GM23338 (cell line): ENCODE measurements around the gene CEACAM8. TPM values are rescaled to one million over a fixed set of nuclear protein-coding genes. Genes with fewer than 3 reads are reported as not detected.

Experiments used
- ATAC-seq: fragments of 200-7000 bp; cut with Tn5 transposase; 3 replicates; pipeline ENCODE4 v1.9.1; 2020
- DNase-seq: peaks from one replicate; pipeline ENCODE4 v3.0.0-alpha.2; 2015; ENCODE audit warnings: low spot score
- H2AFZ ChIP-seq: fragments of 200-600 bp; sonication (generic); 2 replicates; pipeline ENCODE4 v1.8.0; 2016; ENCODE audit warnings: antibody characterized with exemption, mild to moderate bottlenecking, moderate library complexity
- H3F3A ChIP-seq: fragments of 200-600 bp; sonication (generic); replicated peaks from 2 replicates; pipeline ENCODE4 v1.8.0; 2017; ENCODE audit warnings: antibody characterized with exemption, mixed run types, low read depth
- H3K27ac ChIP-seq: fragments of 200-600 bp; sonication (generic); 2 replicates; pipeline ENCODE4 v1.6.1; 2016; ENCODE audit warnings: low read depth
- H3K27me3 ChIP-seq: fragments of 200-600 bp; sonication (generic); 2 replicates; pipeline ENCODE4 v1.8.0; 2016; ENCODE audit warnings: mild to moderate bottlenecking, mixed run types, moderate library complexity; ENCODE audit not compliant: insufficient read depth
- H3K36me3 ChIP-seq: fragments of 200-600 bp; sonication (generic); 2 replicates; pipeline ENCODE4 v1.8.0; 2016; ENCODE audit warnings: mild to moderate bottlenecking; ENCODE audit not compliant: insufficient read depth
- H3K4me1 ChIP-seq: fragments of 200-600 bp; sonication (generic); 2 replicates; pipeline ENCODE4 v1.8.0; 2016; ENCODE audit warnings: mild to moderate bottlenecking, moderate library complexity; ENCODE audit not compliant: insufficient read depth
- H3K4me2 ChIP-seq: fragments of 200-600 bp; sonication (generic); 2 replicates; pipeline ENCODE4 v1.7.1; 2017; ENCODE audit warnings: mixed run types
- H3K4me3 ChIP-seq: fragments of 200-600 bp; sonication (generic); 2 replicates; pipeline ENCODE4 v1.6.1; 2016; ENCODE audit warnings: mixed run types
- H3K79me2 ChIP-seq: fragments of 200-600 bp; sonication (generic); replicated peaks from 2 replicates; pipeline ENCODE4 v1.8.0; 2017; ENCODE audit warnings: mild to moderate bottlenecking; ENCODE audit not compliant: insufficient read depth
- H3K9me2 ChIP-seq: fragments of 200-600 bp; sonication (generic); 2 replicates; pipeline ENCODE4 v1.8.0; 2017; ENCODE audit not compliant: insufficient read depth
- H4K20me1 ChIP-seq: fragments of 200-600 bp; sonication (generic); replicated peaks from 2 replicates; pipeline ENCODE4 v1.8.0; 2017; ENCODE audit warnings: mild to moderate bottlenecking; ENCODE audit not compliant: insufficient read depth
- H3K27ac Mint-ChIP-seq: 2 replicates; pipeline ENCODE4 v1.8.0; 2020; ENCODE audit warnings: inconsistent platforms, mild to moderate bottlenecking, moderate library complexity, mixed read lengths
- H3K27me3 Mint-ChIP-seq: 3 replicates; pipeline ENCODE4 v1.8.0; 2022; ENCODE audit warnings: low read depth, mild to moderate bottlenecking, moderate library complexity, mixed read lengths, inconsistent platforms; ENCODE audit not compliant: insufficient read depth, poor library complexity
- H3K36me3 Mint-ChIP-seq: 3 replicates; pipeline ENCODE4 v1.8.0; 2021; ENCODE audit warnings: low read depth, mild to moderate bottlenecking, inconsistent platforms, moderate library complexity, mixed read lengths
- H3K4me1 Mint-ChIP-seq: 3 replicates; pipeline ENCODE4 v1.8.0; 2020; ENCODE audit warnings: mild to moderate bottlenecking, inconsistent platforms, mixed read lengths
- H3K4me3 Mint-ChIP-seq: 3 replicates; pipeline ENCODE4 v1.8.0; 2021; ENCODE audit warnings: moderate library complexity, mild to moderate bottlenecking, inconsistent platforms, mixed read lengths
- H3K9me3 Mint-ChIP-seq: 3 replicates; pipeline ENCODE4 v1.8.0; 2020; ENCODE audit warnings: moderate library complexity, mild to moderate bottlenecking, inconsistent platforms, mixed read lengths
- CTCF ChIP-seq, 2 experiments: fragments of 200-600 bp in 1 of 2; sonication (generic) in 1 of 2; conservative IDR thresholded peaks; 2 replicates each; pipeline versions ENCODE4 v1.5.1 to v1.6.1; 2016 to 2017; ENCODE audit warnings: antibody characterized with exemption in 2 of 2, low read depth in 2 of 2, mild to moderate bottlenecking in 2 of 2, moderate library complexity in 1 of 2
- ETS1 ChIP-seq: IDR thresholded peaks from 2 replicates; pipeline ENCODE4 v1.6.1; 2016; ENCODE audit warnings: antibody characterized with exemption
- EZH2 ChIP-seq: fragments of 200-600 bp; sonication (generic); IDR thresholded peaks from one replicate; pipeline ENCODE4 v1.8.0; 2017; ENCODE audit warnings: antibody characterized with exemption, mild to moderate bottlenecking, low read depth; ENCODE audit not compliant: unreplicated experiment
- EZH2phosphoT487 ChIP-seq: fragments of 200-600 bp; sonication (generic); IDR thresholded peaks from one replicate; pipeline ENCODE4 v1.8.1; 2018; ENCODE audit warnings: antibody characterized with exemption; ENCODE audit not compliant: unreplicated experiment
- JUNB ChIP-seq: IDR thresholded peaks from one replicate; pipeline ENCODE4 v1.6.1; 2016; ENCODE audit warnings: antibody characterized with exemption; ENCODE audit not compliant: unreplicated experiment
- NANOG ChIP-seq: IDR thresholded peaks from 2 replicates; pipeline ENCODE4 v1.6.1; 2016; ENCODE audit warnings: antibody characterized with exemption, borderline replicate concordance
- POLR2AphosphoS5 ChIP-seq: IDR thresholded peaks from 2 replicates; pipeline ENCODE4 v1.6.1; 2016; ENCODE audit warnings: antibody characterized with exemption, low read depth
- STAT1 ChIP-seq: IDR thresholded peaks from one replicate; pipeline ENCODE4 v1.6.1; 2016; ENCODE audit warnings: antibody characterized with exemption; ENCODE audit not compliant: unreplicated experiment
- ZNF331 ChIP-seq: fragments of 250-450 bp; sonication (Bioruptor Pico); IDR thresholded peaks from 2 replicates; pipeline ENCODE4 v1.5.0; 2020; ENCODE audit warnings: low read depth, mild to moderate bottlenecking, moderate library complexity
- polyA plus RNA-seq: library from polyadenylated mRNA; unstranded; fragments of >200 nt; fragmentation: Nextera tagmentation; extraction: Ambion mirVana; gene quantifications from 2 replicates; pipeline ENCODE4 v1.2.1, GENCODE V29; 2016
- total RNA-seq: library from RNA; depleted of rRNA; stranded (reverse); fragments of >200 nt; shearing (Covaris generic); gene quantifications from 2 replicates; pipeline ENCODE4 v1.2.3, GENCODE V29; 2014

CEACAM8 gene
- total and polyA plus RNA-seq, 2 experiments from 2014 or later, result not detected

- H3K4me3 Mint-ChIP-seq, result no peak overlapping the region
- DNase-seq (peak; percentile 60), ATAC-seq (peak; percentile 89)
- Histone ChIP-seq H3K27me3 (no peaks in the 10 kb centered on the region), H4K20me1 (no peaks in the 10 kb centered on the region), H3K27ac (no peak overlapping the region), H3K4me3 (no peak overlapping the region), H3K9me2 (no peaks in the 10 kb centered on the region; the same call in 1 of the 2 replicates), H3K4me1 (no peaks in the 10 kb centered on the region), H3K4me2 (no peak overlapping the region), H2AFZ (0 out of 2 replicates have a peak overlapping the region, but pooled peaks have one; percentile 23), H3F3A (no peaks in the 10 kb centered on the region), H3K36me3 (no peaks in the 10 kb centered on the region), H3K79me2 (no peaks in the 10 kb centered on the region)
- no peak for TF ChIP-seq JUNB
- no peak for TF ChIP-seq ZNF331 (CRISPR knock-in tag)
- peak; percentile 88 to 93 for TF ChIP-seq CTCF (conservative IDR thresholded peaks at IDR 0.05; ENCODE audit: low read depth in 2 of 2)
- no peak overlapping the region for H3K27ac Mint-ChIP-seq
- peaks cover 12% of the 10 kb centered on the region for H3K27me3 Mint-ChIP-seq
- no peaks in the 10 kb centered on the region for H3K36me3 Mint-ChIP-seq
- no peaks in the 10 kb centered on the region; the same call in 2 of the 3 replicates for H3K9me3 Mint-ChIP-seq
- H3K4me1 Mint-ChIP-seq, result no peaks in the 10 kb centered on the region
Measured at GRCh38 chr19:42596391-42597072, 1.8 kb upstream of the CEACAM8 start.

GRCh38 chr19:42595550-42596172, 937 bp upstream of the CEACAM8 start:
- H3K4me3 Mint-ChIP-seq, result no peak overlapping the region
- H3K4me1 ChIP-seq, result no peaks in the 10 kb centered on the region
- H3K4me1 Mint-ChIP-seq, result peaks cover under 1% of the 10 kb centered on the region; the same call in 1 of the 3 replicates
- no peak overlapping the region for H3K27ac Mint-ChIP-seq
- no peaks in the 10 kb centered on the region; the same call in 2 of the 3 replicates for H3K9me3 Mint-ChIP-seq
- no peaks in the 10 kb centered on the region; the same call in 1 of the 2 replicates for H3K9me2 ChIP-seq
- H3K79me2 ChIP-seq, result no peaks in the 10 kb centered on the region
- H3K4me2 ChIP-seq, result no peak overlapping the region
- no peak overlapping the region for H3K27ac ChIP-seq
- no peak for ATAC-seq
- no peaks in the 10 kb centered on the region for H3K36me3 ChIP-seq
- no peak overlapping the region for H2AFZ ChIP-seq
- no peaks in the 10 kb centered on the region for H3F3A ChIP-seq
- DNase-seq, result no peak
- H4K20me1 ChIP-seq, result no peaks in the 10 kb centered on the region
- no peaks in the 10 kb centered on the region for H3K36me3 Mint-ChIP-seq
- no peak overlapping the region for H3K4me3 ChIP-seq
- H3K27me3 ChIP-seq, result no peaks in the 10 kb centered on the region
- peaks cover 12% of the 10 kb centered on the region for H3K27me3 Mint-ChIP-seq
- no peak for TF ChIP-seq NANOG
- no peak for TF ChIP-seq POLR2AphosphoS5
- TF ChIP-seq CTCF (conservative IDR thresholded peaks at IDR 0.05; ENCODE audit: low read depth in 2 of 2), result no peak
- no peak for TF ChIP-seq STAT1
- no peak for TF ChIP-seq EZH2phosphoT487
- no peak for TF ChIP-seq EZH2
- no peak for TF ChIP-seq ZNF331 (CRISPR knock-in tag)
- no peak for TF ChIP-seq ETS1
- no peak for TF ChIP-seq JUNB
